Loucy (cell line): ENCODE measurements around the gene MFAP3.

Source experiments
- EZH2phosphoT487 ChIP-seq: fragments of 200-600 bp; IDR thresholded peaks from 2 replicates; pipeline ENCODE4 v1.6.1; 2018; ENCODE audit warnings: antibody characterized with exemption, mild to moderate bottlenecking, moderate library complexity, borderline replicate concordance
- TF ChIP-seq, protein P1 (sequence below): fragments of 200-600 bp; sonication (generic); conservative IDR thresholded peaks from 2 replicates; pipeline ENCODE4 v1.5.1; 2014; ENCODE audit warnings: mild to moderate bottlenecking, antibody characterized with exemption, low read length

DNA sequence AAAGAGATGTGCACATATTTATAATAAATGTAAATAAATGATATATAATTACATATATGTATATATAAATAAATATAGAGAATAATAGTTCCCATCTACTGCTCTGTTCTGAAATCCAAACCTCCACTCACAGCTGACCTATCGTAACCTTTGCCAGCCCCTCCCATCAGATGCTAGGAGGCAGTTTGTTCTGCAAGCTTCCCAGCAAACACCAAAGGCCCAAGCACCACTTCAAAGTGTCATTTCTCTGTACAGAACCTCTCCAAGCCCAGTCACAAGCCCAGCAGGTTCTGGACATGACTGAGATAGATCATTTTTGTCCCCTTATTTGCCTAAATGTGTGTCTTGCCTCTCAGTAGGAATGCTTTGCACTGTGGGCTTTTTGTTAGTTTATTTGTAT, 62.4 kb downstream of the MFAP3 start:
- TF ChIP-seq, protein P1, sequence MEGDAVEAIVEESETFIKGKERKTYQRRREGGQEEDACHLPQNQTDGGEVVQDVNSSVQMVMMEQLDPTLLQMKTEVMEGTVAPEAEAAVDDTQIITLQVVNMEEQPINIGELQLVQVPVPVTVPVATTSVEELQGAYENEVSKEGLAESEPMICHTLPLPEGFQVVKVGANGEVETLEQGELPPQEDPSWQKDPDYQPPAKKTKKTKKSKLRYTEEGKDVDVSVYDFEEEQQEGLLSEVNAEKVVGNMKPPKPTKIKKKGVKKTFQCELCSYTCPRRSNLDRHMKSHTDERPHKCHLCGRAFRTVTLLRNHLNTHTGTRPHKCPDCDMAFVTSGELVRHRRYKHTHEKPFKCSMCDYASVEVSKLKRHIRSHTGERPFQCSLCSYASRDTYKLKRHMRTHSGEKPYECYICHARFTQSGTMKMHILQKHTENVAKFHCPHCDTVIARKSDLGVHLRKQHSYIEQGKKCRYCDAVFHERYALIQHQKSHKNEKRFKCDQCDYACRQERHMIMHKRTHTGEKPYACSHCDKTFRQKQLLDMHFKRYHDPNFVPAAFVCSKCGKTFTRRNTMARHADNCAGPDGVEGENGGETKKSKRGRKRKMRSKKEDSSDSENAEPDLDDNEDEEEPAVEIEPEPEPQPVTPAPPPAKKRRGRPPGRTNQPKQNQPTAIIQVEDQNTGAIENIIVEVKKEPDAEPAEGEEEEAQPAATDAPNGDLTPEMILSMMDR: no peak
- no peak for TF ChIP-seq EZH2phosphoT487
